Mesendoderm (in vitro differentiated cells): ENCODE data around the gene SH3BP4.
"Not testable (repeated sequence)": the region's sequence is repeated elsewhere in the genome, so short reads cannot be mapped to it uniquely, and the experiment has no call there.

Experiments
- DNase-seq: peaks from one replicate; pipeline ENCODE4 v3.0.0; 2013
- H2AK5ac ChIP-seq: 2 replicates; pipeline ENCODE4 v1.6.1; 2013; ENCODE audit warnings: low read length, inconsistent platforms
- H2BK120ac ChIP-seq: 2 replicates; pipeline ENCODE4 v1.6.1; 2013; ENCODE audit warnings: low read depth, mild to moderate bottlenecking, low read length, moderate library complexity, mixed read lengths
- H2BK15ac ChIP-seq: replicated peaks from 2 replicates; pipeline ENCODE4 v1.6.1; 2013; ENCODE audit warnings: low read depth, mild to moderate bottlenecking, moderate library complexity
- H2BK5ac ChIP-seq: 2 replicates; pipeline ENCODE4 v1.6.1; 2013; ENCODE audit warnings: low read length, inconsistent platforms
- H3K18ac ChIP-seq: 2 replicates; pipeline ENCODE4 v1.6.1; 2013; ENCODE audit warnings: mild to moderate bottlenecking, low read length, mixed read lengths
- H3K23ac ChIP-seq: one replicate; pipeline ENCODE4 v1.6.1; 2013; ENCODE audit warnings: low read length
- H3K27ac ChIP-seq: 2 replicates; pipeline ENCODE4 v1.5.1; 2013; ENCODE audit warnings: low read depth, mild to moderate bottlenecking, inconsistent platforms, low read length, moderate library complexity
- H3K27me3 ChIP-seq: 2 replicates; pipeline ENCODE4 v1.6.1; 2013; ENCODE audit warnings: low read length, control low read depth, mild to moderate bottlenecking, inconsistent platforms; ENCODE audit not compliant: insufficient read depth, poor library complexity
- H3K36me3 ChIP-seq: 2 replicates; pipeline ENCODE4 v1.6.1; 2013; ENCODE audit warnings: low read length, inconsistent platforms; ENCODE audit not compliant: control insufficient read depth, insufficient read depth
- H3K4ac ChIP-seq: one replicate; pipeline ENCODE4 v1.6.1; 2013; ENCODE audit warnings: low read depth, mild to moderate bottlenecking, low read length, moderate library complexity
- H3K4me1 ChIP-seq: 2 replicates; pipeline ENCODE4 v1.6.1; 2013; ENCODE audit warnings: low read depth, low read length, inconsistent platforms; ENCODE audit not compliant: control insufficient read depth
- H3K4me2 ChIP-seq: 2 replicates; pipeline ENCODE4 v1.6.1; 2013; ENCODE audit warnings: low read length
- H3K4me3 ChIP-seq: 2 replicates; pipeline ENCODE4 v1.5.1; 2013; ENCODE audit warnings: mild to moderate bottlenecking, low read length
- H3K56ac ChIP-seq: one replicate; pipeline ENCODE4 v1.6.1; 2013; ENCODE audit warnings: low read length
- H3K79me1 ChIP-seq: 2 replicates; pipeline ENCODE4 v1.6.1; 2013; ENCODE audit warnings: low read length, inconsistent platforms
- H3K79me2 ChIP-seq: 2 replicates; pipeline ENCODE4 v1.6.1; 2013; ENCODE audit warnings: mild to moderate bottlenecking, low read length; ENCODE audit not compliant: control insufficient read depth, insufficient read depth
- H3K9ac ChIP-seq: 2 replicates; pipeline ENCODE4 v1.6.1; 2013; ENCODE audit warnings: low read length, inconsistent platforms
- H4K5ac ChIP-seq: one replicate; pipeline ENCODE4 v1.6.1; 2013; ENCODE audit warnings: low read length
- H4K8ac ChIP-seq: one replicate; pipeline ENCODE4 v1.6.1; 2013; ENCODE audit warnings: low read depth, mild to moderate bottlenecking, control low read depth, low read length, moderate library complexity
- WGBS: extraction: QIAGEN DNeasy Blood & Tissue Kit; methylation state at CpG from one replicate; pipeline ENCODE4 v1.1.7; 2013; ENCODE audit warnings: low lambda C conversion rate, missing lambda C conversion rate; ENCODE audit not compliant: insufficient coverage; ENCODE audit errors: extremely low coverage; 5-methylcytosine and 5-hydroxymethylcytosine counted together

SH3BP4 gene

DNA sequence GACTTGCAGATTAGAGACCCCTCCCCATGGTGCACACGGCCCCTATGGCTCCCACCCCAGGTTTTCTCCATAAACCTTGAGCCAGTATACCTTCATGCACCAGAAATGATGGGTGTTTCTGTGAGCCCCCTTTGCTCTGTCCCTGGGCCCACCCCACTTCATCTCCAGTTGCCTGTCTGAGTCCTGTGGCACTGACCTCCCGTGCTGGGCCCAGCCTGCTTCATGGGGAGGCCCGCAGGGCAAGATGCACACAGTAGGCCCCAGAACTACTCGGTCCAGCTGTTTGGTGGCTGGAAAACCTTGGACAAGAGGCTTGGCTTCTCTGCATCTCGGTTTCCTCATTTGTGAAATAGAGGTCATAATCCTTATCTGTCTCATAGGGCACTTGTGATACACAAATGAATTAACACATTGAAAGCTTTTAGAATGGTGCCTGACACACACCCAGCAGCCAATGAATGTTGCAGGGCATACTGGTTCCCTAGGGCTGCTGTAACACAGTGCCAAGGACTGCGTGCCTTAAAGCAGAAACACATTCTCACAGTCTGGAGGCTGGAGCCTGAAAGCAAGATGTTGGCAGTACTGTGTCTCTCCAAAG lies 58.4 kb downstream of the SH3BP4 start:
- WGBS: no CpG with 5 or more reads among the region's 6 CpGs
- Histone ChIP-seq H4K8ac (no peak overlapping the region), H3K4me1 (peaks cover 15% of the 10 kb centered on the region), H2BK5ac (no peak overlapping the region), H2BK120ac (no peak overlapping the region), H3K79me1 (peaks cover 55% of the 10 kb centered on the region), H3K56ac (no peak overlapping the region), H3K27me3 (no peaks in the 10 kb centered on the region), H3K27ac (no peak overlapping the region), H3K9ac (no peak overlapping the region), H4K5ac (no peak overlapping the region), H3K4ac (no peak overlapping the region), H3K79me2 (peaks cover 60% of the 10 kb centered on the region), H3K18ac (no peak overlapping the region), H2BK15ac (no peak overlapping the region), H3K36me3 (no peaks in the 10 kb centered on the region), H3K4me2 (no peak overlapping the region), H3K23ac (no peak overlapping the region), H3K4me3 (no peak overlapping the region), H2AK5ac (no peak overlapping the region)
- DNase-seq: no peak

DNA sequence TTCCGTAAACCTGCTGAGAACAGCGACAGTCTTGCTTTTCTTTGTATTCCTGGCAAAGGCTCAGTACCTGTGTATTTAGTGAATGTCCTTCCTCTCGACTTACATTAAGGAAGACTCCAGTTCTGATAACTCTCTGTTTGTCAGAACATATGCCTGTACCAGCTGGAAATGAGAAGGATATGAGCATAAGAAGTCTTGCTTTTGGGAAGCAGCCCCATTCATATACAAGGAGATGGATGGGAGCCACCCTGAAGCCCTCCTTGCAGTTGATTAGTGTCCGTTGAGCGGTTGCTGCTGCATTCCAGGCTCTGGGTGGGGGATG lies 59.8 kb downstream of the SH3BP4 start:
- Histone ChIP-seq H3K4me2 (no peak overlapping the region), H3K36me3 (no peaks in the 10 kb centered on the region), H2BK120ac (no peak overlapping the region), H4K8ac (no peak overlapping the region), H2AK5ac (no peak overlapping the region), H3K4me1 (peaks cover 7% of the 10 kb centered on the region), H2BK5ac (no peak overlapping the region), H3K27ac (no peak overlapping the region), H3K23ac (no peak overlapping the region), H3K9ac (no peak overlapping the region), H4K5ac (no peak overlapping the region), H3K27me3 (no peaks in the 10 kb centered on the region), H3K79me2 (peaks cover 65% of the 10 kb centered on the region), H2BK15ac (no peak overlapping the region), H3K56ac (no peak overlapping the region), H3K79me1 (peaks cover 61% of the 10 kb centered on the region), H3K4ac (no peak overlapping the region), H3K18ac (no peak overlapping the region), H3K4me3 (no peak overlapping the region)
- DNase-seq: peak; percentile 82
- no CpG with 5 or more reads among the region's 5 CpGs for WGBS

DNA sequence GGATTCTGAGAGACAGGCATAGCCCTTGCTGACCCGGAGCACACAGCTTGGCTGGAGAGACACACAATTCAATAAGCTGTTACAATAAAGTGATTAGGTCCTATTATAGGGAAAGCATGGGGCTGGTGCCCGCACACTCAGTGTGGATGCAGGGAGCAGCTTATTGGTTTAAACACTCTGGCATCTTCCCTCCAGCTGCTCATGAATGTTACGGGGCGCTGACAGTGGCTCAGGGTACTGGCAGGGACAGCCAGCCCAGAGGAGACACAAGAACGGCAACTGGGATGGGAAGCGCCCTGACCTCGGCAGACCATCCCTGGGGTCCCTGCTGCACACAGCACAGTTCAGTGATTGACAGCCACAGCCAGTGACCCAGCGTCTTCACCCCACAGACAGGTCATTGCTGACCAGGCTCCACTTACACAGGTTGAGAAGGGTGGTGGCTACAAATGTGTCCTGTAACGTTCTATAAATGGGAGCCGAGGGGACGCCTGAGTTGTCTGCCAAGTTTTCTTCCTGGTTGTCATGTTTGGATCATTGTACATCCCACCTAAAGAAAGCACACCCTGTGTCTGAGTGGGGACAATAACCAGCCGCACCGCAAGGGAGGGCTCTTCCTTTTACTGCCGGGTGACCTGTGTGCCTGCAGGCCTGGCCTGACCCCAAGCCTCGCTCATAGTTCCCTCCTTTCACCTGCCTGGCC lies 60.3 kb downstream of the SH3BP4 start:
- no CpG with 5 or more reads among the region's 15 CpGs for WGBS
- H3K27me3 ChIP-seq: no peaks in the 10 kb centered on the region
- H3K27ac ChIP-seq: no peak overlapping the region
- H3K79me1 ChIP-seq: peaks cover 59% of the 10 kb centered on the region
- H3K36me3 ChIP-seq: no peaks in the 10 kb centered on the region
- no peak overlapping the region for H3K9ac ChIP-seq
- no peak overlapping the region for H3K18ac ChIP-seq
- no peak overlapping the region for H3K23ac ChIP-seq
- H2BK5ac ChIP-seq: no peak overlapping the region
- no peak overlapping the region for H2AK5ac ChIP-seq
- H3K4me1 ChIP-seq: peaks cover 7% of the 10 kb centered on the region
- H2BK15ac ChIP-seq: no peak overlapping the region
- peaks cover 59% of the 10 kb centered on the region for H3K79me2 ChIP-seq
- H3K4me2 ChIP-seq: no peak overlapping the region
- no peak overlapping the region for H3K4ac ChIP-seq
- no peak overlapping the region for H4K8ac ChIP-seq
- H4K5ac ChIP-seq: no peak overlapping the region
- H2BK120ac ChIP-seq: no peak overlapping the region
- no peak overlapping the region for H3K56ac ChIP-seq
- DNase-seq: no peak
- no peak overlapping the region for H3K4me3 ChIP-seq

DNA sequence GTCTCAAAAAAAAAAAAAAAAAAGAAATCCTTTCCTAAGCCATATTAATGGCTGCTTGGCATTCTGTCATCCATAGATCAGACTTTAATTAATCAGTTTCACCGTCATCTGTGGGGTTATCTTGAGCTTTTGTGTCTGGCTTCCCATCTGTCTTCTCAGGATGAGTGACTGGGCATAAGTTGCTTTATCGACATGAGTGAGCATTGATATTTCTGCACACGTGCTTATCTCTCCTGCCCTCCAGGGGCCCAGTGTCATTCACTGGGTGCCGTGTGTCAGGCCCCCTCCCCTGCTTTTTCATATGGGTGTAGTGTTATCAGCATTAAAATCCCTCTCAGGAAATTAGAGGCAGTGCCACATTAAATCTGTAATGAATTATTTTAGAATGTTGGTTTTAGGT lies 65.6 kb downstream of the SH3BP4 start:
- Histone ChIP-seq H4K5ac (no peak overlapping the region), H3K4me1 (no peaks in the 10 kb centered on the region), H2BK15ac (no peak overlapping the region), H3K4me2 (no peak overlapping the region), H3K4ac (no peak overlapping the region), H3K79me1 (peaks cover 36% of the 10 kb centered on the region), H3K9ac (no peak overlapping the region), H3K56ac (no peak overlapping the region), H2BK120ac (no peak overlapping the region), H3K27me3 (no peaks in the 10 kb centered on the region), H3K23ac (no peak overlapping the region), H2BK5ac (no peak overlapping the region), H3K36me3 (no peaks in the 10 kb centered on the region), H4K8ac (no peak overlapping the region), H3K27ac (no peak overlapping the region), H3K4me3 (no peak overlapping the region), H3K18ac (no peak overlapping the region), H2AK5ac (no peak overlapping the region), H3K79me2 (peaks cover 25% of the 10 kb centered on the region)
- DNase-seq: no peak
- no CpG with 5 or more reads among the region's 4 CpGs for WGBS

DNA sequence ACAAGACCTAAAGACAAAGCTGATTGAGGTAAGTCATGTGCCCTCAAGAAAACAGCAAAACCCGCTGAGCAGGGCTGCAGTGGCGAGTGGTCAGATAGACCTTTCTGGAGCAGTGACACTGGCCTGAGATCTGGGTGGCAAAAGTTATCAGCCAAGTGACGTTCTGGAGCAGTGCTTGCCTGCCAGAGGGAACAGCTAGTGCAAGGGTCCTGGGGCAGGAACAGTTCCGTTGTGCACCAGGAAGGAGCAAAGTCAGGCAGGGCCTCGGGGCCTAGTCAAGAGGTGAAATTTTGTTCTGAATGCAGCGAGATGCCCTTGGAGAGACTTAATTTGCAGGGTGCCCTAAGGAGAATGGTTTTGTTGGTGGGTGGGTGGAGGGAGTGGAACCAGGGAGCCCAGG lies 67.0 kb downstream of the SH3BP4 start:
- H3K79me1 ChIP-seq: peaks cover 35% of the 10 kb centered on the region
- no peaks in the 10 kb centered on the region for H3K4me1 ChIP-seq
- H2AK5ac ChIP-seq: no peak overlapping the region
- DNase-seq: no peak
- H3K36me3 ChIP-seq: no peaks in the 10 kb centered on the region
- no peak overlapping the region for H4K8ac ChIP-seq
- WGBS: no CpG with 5 or more reads among the region's 6 CpGs
- H3K27me3 ChIP-seq: no peaks in the 10 kb centered on the region
- H3K4me2 ChIP-seq: no peak overlapping the region
- H2BK5ac ChIP-seq: no peak overlapping the region
- no peak overlapping the region for H3K23ac ChIP-seq
- H3K4me3 ChIP-seq: no peak overlapping the region
- H3K56ac ChIP-seq: no peak overlapping the region
- no peak overlapping the region for H4K5ac ChIP-seq
- H3K9ac ChIP-seq: no peak overlapping the region
- peaks cover 18% of the 10 kb centered on the region for H3K79me2 ChIP-seq
- no peak overlapping the region for H3K4ac ChIP-seq
- no peak overlapping the region for H2BK15ac ChIP-seq
- H3K27ac ChIP-seq: no peak overlapping the region
- no peak overlapping the region for H3K18ac ChIP-seq
- no peak overlapping the region for H2BK120ac ChIP-seq

DNA sequence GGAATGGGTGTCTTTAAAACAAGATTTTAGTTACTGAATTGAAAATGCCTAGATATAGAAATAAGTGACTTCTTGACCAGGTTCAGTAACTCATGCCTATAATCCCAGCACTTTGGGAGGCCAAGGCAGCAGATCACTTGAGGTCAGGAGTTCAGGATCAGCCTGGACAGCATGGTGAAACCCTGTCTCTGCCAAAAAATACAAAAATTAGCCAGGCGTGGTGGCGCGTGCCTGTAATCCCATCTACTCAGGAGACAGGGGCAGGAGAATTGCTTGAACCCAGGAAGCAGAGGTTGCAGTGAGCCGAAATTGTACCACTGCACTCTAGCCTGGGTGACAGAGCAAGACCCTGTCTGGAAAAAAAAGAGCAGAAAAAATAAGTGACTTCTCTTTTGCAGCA lies 68.3 kb downstream of the SH3BP4 start:
- H2BK15ac ChIP-seq, H3K36me3 ChIP-seq, H3K27me3 ChIP-seq, H2BK120ac ChIP-seq, H4K8ac ChIP-seq, H3K27ac ChIP-seq, H3K9ac ChIP-seq, H3K23ac ChIP-seq, H3K4ac ChIP-seq, H3K4me1 ChIP-seq, H3K4me2 ChIP-seq, H3K56ac ChIP-seq, H3K4me3 ChIP-seq, H2AK5ac ChIP-seq, H3K18ac ChIP-seq, H2BK5ac ChIP-seq, DNase-seq, H4K5ac ChIP-seq: not testable (repeated sequence)
- WGBS: no CpG with 5 or more reads among the region's 4 CpGs
- H3K79me1 ChIP-seq: peaks cover 31% of the 10 kb centered on the region
- peaks cover 12% of the 10 kb centered on the region for H3K79me2 ChIP-seq
